Glomerular visceral epithelial cell (primary cell): ENCODE results near the gene PSME3IP1.

Experiments
- DNase-seq: peaks from one replicate; pipeline ENCODE4 v3.0.0-alpha.2; 2016; ENCODE audit errors: extremely low spot score

PSME3IP1 gene

DNA sequence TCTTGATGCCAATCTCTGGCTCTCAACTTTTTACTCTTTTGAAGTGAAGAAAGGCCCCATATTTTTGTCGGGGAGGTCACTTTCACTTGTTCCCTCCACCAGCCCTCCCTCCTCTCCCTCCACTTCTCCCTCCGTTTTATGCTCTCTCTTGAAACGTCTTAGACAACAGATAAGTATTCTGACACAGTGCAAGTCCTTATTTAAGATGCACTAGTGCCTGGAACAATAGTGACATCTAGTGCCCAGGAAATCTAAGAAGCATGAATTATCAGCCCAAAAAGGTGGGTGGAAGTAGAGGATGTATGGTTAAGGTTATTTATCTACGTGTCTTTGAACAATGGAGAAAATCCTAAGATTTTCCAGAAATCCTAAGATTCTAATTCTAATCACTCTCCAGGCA lies 17.9 kb downstream of the PSME3IP1 start:
- peak; percentile 52 for DNase-seq

DNA sequence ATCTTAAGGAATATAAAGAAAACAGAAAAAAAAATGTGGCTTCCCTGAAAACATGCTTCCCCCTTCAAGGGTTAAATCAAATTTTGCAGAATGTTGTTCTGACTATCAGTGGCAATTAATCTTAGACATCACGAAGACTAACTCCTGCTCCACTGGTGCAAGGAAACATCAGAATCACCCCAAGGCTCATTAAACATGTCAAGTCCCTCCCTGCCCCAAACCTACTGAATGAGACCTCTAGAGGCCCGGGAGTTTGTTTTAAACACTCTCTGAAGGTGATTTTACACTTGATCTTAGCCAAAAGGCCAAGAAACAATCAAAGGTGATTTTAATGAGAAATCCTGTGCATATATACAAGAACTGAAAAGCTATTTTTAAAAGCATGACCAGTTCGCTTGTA lies 18.3 kb downstream of the PSME3IP1 start:
- no peak for DNase-seq

DNA sequence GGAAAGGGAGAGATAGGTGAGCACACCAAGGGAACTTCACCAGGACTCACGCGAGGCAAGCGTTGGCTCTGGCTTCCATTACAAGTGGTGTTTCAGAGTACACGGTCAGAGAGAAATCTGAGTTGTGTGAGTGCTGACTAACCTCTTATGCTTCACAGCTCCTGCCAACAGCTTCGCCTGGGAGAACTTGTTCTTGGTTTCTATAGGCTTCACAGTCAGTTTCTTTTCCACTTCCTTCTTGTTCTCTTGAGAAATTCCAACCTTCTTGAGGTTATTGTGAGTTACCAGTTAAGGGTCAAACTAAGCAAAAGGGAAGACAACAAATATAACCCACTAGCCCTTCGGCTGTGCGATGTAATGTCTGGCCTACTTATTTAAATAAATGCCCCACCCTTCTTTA lies 18.9 kb downstream of the PSME3IP1 start:
- no peak for DNase-seq

- no peak for DNase-seq
These were observed 19.4 kb downstream of the PSME3IP1 start for GRCh38 chr16:57166451-57166850.

GRCh38 chr16:57165938-57166337 lies 19.9 kb downstream of the PSME3IP1 start:
- no peak for DNase-seq

DNA sequence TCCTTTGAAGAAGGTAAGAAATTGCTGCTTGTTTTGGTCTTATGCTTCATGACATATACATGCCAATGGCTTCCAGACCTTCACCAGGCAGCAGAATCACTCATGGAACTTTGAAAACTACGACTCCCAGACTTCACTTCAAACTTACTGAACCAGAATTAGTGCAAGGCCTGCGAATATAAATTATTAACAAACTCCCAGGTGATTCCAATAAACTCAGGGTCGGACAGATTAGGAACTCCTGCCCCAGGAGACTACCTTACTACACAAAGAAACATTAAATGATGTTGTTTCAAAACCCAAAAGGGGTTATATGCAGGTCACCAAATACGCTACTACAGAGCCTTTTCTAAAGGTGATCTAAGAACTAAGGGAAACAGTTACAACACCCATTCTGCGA lies 20.4 kb downstream of the PSME3IP1 start:
- no peak for DNase-seq

DNA sequence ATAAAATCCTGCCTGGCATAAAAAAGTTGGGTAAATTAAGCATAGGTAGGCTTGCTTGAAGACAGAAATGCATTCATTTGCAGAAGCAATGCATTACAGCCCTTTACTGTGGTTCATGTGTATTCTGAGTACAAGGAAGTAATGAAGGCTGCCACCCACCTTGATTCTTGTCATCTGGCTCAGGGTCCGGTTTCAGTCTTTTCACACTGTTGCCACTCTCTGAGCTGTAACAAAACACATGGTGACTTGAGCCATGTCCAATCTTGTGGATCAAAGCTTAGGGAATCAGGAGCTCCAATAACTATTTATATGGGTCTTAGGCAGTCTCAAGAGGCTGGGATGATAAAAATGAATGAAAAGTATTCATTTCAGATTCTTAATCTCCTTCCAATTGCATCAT lies 22.0 kb downstream of the PSME3IP1 start:
- no peak for DNase-seq

DNA sequence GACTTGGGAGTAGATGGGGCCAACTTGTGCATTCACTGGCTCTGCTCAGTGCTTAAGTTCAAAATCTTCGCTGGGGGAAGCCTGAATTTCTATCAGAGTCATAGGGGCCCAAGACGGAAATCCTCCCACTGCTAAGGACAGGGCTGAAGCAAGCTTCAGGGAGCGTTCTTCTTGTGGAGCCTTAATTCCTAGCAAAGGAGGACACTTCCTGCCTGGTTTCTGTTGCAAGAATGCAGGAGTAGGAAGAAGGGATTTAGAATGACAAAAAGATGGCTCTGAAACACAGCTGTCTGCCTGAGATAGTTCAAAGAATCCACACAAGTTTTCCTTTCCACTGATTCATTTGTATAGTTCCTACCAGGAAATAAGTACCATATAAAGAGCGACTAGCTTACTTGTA lies 26.4 kb downstream of the PSME3IP1 start:
- no peak for DNase-seq

DNA sequence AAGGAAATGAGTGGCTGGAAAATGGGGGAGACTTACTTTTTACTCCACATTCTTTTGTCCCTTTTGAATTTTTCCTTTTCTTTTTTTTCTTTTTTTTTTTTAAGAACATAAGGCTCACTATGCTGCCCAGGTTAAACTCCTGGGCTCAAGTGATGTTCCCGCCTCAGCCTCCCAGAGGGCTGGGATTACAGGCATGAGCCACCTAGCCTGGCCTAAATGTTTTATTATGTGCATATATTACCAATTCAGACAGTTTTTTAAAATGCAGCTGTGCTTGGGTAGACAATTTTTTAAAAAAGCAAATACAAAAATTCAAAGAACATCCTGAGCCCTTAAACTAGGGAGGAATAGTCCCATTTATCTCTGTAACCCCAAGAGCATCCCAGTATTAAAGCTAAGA lies 28.3 kb downstream of the PSME3IP1 start:
- no peak for DNase-seq

DNA sequence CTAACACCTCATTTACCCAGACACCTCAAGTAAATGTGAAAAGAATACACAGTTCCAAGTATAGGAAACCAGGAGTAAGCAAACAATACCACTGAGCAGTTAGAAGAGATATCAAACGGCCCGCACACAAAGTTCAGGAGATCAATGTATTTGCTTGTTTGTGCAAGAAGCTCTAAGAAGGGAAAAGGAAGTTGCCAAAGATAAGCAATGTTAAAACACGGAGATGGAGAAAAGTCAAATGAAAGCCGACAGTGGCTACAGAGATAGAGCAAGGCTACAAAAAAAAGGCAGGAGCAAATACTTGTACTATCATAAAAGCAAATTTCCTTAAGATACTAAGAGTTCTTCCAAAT lies 29.5 kb downstream of the PSME3IP1 start:
- no peak for DNase-seq

DNA sequence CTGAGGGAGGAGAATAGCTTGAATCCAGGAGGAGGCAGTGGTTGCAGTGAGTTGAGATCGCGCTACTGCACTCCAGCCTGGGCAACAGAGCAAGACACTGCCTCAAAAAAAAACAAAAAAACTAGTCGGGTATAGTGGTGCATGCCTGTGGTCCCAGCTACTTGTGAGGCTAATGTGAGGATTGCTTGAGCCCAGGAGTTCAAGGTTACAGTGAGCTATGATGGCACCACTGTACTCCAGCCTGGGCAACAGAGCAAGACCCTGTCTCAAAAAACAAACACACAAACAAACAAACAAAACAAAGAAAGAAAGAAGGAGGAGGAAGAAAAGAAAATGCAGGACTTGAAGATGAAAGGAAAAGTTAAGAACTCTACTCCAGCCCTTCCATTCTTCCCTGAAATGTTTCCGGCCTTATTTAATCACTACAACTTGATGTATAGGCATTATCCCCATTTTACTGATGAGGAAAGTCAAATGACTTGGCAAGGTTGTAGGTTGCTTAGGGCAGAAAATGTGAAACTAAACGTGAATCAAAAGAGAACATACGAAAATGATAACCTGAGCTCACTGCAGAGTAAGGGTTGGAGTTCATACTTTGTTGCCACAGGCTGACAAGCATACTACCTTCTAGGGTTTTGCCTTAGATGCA lies 30.0 kb downstream of the PSME3IP1 start:
- no peak for DNase-seq

DNA sequence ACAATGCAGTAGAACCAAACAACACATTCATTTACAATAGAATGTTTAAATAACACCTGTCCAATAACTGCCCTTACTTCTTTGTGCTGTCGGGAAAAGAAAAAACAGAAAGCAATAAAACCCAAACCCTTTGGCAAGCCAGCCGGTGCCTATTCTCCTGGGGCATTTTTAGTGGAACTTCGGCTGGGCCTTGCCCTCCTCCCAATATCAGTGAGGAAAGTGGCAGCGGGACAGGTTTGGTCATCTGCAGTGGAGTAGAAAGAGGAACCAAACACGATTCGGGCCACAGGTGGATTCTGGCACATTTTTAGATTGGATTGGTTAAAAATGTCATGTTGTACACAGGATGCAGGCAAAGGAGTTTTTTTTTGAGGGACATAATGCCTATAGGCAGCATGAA lies 32.0 kb downstream of the PSME3IP1 start:
- no peak for DNase-seq

- DNase-seq, result no peak
These were observed 33.4 kb downstream of the PSME3IP1 start for GRCh38 chr16:57152096-57153093.

- no peak for DNase-seq
These were observed 34.5 kb downstream of the PSME3IP1 start for GRCh38 chr16:57151369-57151768.

DNA sequence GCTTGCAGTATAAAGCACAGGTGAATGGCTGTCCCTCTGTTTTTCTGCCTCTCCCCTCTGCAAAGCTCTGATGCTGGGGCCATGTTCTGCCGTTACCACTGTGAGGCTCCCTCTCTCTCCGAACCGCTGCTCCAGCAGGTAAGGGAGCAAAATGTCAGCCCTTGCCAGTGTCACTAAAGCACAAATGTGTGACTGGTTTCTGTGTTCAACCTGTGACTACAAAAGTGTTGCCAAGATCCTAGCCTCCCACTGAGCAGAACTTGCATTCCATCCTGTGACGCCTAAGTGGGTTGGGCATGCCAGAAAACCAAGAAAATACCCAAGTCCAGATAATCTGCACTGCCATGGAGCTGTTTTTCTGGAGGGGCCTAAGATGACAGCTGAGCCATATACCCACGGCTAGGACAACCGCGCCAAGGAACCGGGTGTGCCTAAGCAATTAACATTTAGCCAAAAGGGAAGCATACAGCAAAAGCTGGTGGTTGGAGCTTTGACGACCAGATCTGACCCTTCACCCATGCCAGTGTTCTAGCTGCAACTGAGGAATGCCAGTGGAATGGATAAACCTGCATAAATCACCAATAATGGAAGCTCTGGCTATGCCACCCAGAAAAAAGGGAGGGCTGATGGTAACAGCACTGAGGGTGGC lies 35.0 kb downstream of the PSME3IP1 start:
- no peak for DNase-seq

- DNase-seq, result no peak
These were observed 36.4 kb downstream of the PSME3IP1 start for GRCh38 chr16:57149391-57149790.

- DNase-seq, result no peak
These were observed 37.4 kb downstream of the PSME3IP1 start for GRCh38 chr16:57148481-57148880.

- DNase-seq, result no peak
These were observed 38.2 kb downstream of the PSME3IP1 start for GRCh38 chr16:57147381-57148221.

DNA sequence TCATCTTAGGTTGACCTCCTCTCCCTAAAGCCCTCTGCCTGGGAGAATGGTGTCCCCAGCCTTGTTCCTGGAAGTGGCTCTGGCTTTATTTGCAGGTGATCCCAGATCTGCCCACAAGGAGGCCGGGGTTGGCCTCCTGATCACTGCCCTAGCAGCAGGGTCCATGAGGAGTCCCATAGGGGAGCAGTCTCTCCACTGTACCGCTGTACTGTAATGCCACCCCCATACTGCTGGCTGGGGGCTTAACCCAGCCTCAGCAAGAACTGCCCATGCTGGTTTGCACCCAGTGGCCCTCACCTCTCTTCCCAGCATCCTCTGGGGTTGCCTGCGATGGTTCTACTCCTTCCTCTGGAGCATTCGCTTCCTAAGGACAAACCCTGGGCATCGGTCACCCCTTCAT lies 39.1 kb downstream of the PSME3IP1 start:
- peak; percentile 16 for DNase-seq

GRCh38 chr16:57146040-57146647 lies 39.7 kb downstream of the PSME3IP1 start:
- DNase-seq, result no peak
